C4-2B (cell line): ENCODE data around the gene ZNHIT3.

ENCODE experiments used
- ZFX ChIP-seq: fragments of 450-650 bp; IDR thresholded peaks from 2 replicates; pipeline ENCODE4 v1.6.1; 2017
- TF ChIP-seq, protein P1 (sequence below): fragments of 450-650 bp; conservative IDR thresholded peaks from 2 replicates; pipeline ENCODE4 v1.5.1; 2017; ENCODE audit warnings: mild to moderate bottlenecking

DNA sequence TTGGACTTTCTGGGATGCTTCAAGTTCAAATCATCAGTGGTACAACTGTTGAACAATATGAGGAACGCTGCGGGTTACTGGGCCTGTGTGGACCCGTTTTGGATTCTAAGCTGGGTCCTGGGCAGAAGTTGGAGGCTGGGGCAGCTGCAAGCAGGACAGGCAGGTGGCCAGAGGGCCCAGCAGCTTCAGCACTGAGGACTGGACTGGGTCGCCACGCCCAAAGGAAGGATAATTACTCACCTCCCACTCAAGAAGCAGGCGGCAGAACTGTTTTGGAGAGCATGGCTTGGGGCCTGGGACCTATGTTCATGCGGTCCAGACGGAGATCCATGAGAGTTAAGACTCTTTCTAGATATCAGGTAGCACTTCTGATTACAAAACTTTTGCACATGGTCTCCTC lies 1.5 kb upstream of the ZNHIT3 start:
- TF ChIP-seq, protein P1, sequence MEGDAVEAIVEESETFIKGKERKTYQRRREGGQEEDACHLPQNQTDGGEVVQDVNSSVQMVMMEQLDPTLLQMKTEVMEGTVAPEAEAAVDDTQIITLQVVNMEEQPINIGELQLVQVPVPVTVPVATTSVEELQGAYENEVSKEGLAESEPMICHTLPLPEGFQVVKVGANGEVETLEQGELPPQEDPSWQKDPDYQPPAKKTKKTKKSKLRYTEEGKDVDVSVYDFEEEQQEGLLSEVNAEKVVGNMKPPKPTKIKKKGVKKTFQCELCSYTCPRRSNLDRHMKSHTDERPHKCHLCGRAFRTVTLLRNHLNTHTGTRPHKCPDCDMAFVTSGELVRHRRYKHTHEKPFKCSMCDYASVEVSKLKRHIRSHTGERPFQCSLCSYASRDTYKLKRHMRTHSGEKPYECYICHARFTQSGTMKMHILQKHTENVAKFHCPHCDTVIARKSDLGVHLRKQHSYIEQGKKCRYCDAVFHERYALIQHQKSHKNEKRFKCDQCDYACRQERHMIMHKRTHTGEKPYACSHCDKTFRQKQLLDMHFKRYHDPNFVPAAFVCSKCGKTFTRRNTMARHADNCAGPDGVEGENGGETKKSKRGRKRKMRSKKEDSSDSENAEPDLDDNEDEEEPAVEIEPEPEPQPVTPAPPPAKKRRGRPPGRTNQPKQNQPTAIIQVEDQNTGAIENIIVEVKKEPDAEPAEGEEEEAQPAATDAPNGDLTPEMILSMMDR: no peak
- TF ChIP-seq ZFX: no peak
